Common myeloid progenitor, CD34-positive (primary cell): ENCODE results near the gene STARD10.

Experiments
- CTCF ChIA-PET: fragments of 350-600 bp; sonication (Branson Sonifier 250); formaldehyde crosslinking; loops from one replicate; lab custom pipeline; 2021; ENCODE audit warnings: antibody characterized with exemption; lab: Charles Lee
- POLR2A ChIA-PET: fragments of 350-600 bp; sonication (Branson Sonifier 250); formaldehyde crosslinking; loops from one replicate; lab custom pipeline; 2021; ENCODE audit warnings: antibody characterized with exemption; lab: Charles Lee
- DNase-seq, 3 donors: peaks; one replicate each; pipeline versions ENCODE4 v3.0.0 to v3.0.0-alpha.2; 2013
- H3K27ac ChIP-seq, 2 experiments: 1 replicate in 1 of 2; 2 replicates in 1 of 2; pipeline ENCODE4 v1.7.0; 2013; ENCODE audit warnings: inconsistent platforms in 2 of 2, low read length in 2 of 2, mild to moderate bottlenecking in 2 of 2, low read depth in 1 of 2, moderate library complexity in 1 of 2; ENCODE audit not compliant: severe bottlenecking in 2 of 2, insufficient read depth in 1 of 2, poor library complexity in 1 of 2
- H3K27me3 ChIP-seq, 5 experiments: replicated peaks in 2 of 5; 1 replicate in 3 of 5; 2 replicates in 2 of 5; pipeline versions ENCODE4 v1.6.1 to v1.7.0; 2013; ENCODE audit warnings: low read length in 4 of 5, mild to moderate bottlenecking in 2 of 5, moderate library complexity in 2 of 5, inconsistent platforms in 1 of 5; ENCODE audit not compliant: insufficient read depth in 5 of 5, control insufficient read depth in 4 of 5
- H3K36me3 ChIP-seq, 4 experiments: 1 replicate in 2 of 4; 2 replicates in 2 of 4; pipeline versions ENCODE4 v1.6.1 to v1.7.0; 2013; ENCODE audit warnings: low read length in 3 of 4, control low read depth in 1 of 4, mild to moderate bottlenecking in 1 of 4; ENCODE audit not compliant: control insufficient read depth in 4 of 4, insufficient read depth in 4 of 4
- H3K4me1 ChIP-seq, 4 experiments: 1 replicate in 3 of 4; 2 replicates in 1 of 4; pipeline versions ENCODE4 v1.6.1 to v1.7.1; 2013; ENCODE audit warnings: low read length in 3 of 4, mild to moderate bottlenecking in 3 of 4, control low read depth in 1 of 4, inconsistent platforms in 1 of 4, moderate library complexity in 1 of 4; ENCODE audit not compliant: control insufficient read depth in 4 of 4, insufficient read depth in 4 of 4; ENCODE audit errors: control extremely low read depth in 1 of 4
- H3K4me3 ChIP-seq, 7 experiments: 1 replicate in 4 of 7; 2 replicates in 3 of 7; pipeline versions ENCODE4 v1.5.1 to v1.7.0; 2013; ENCODE audit warnings: mild to moderate bottlenecking in 7 of 7, low read length in 6 of 7, moderate library complexity in 6 of 7, inconsistent platforms in 2 of 7, low read depth in 2 of 7, control low read depth in 1 of 7; ENCODE audit not compliant: insufficient read depth in 4 of 7, control insufficient read depth in 1 of 7; ENCODE audit errors: extremely low read depth in 1 of 7
- H3K9me3 ChIP-seq, 5 experiments: 1 replicate in 4 of 5; 2 replicates in 1 of 5; pipeline versions ENCODE4 v1.6.1 to v1.7.1; 2013; ENCODE audit warnings: low read length in 4 of 5, mild to moderate bottlenecking in 2 of 5, inconsistent platforms in 1 of 5, low read depth in 1 of 5, moderate library complexity in 1 of 5; ENCODE audit not compliant: control insufficient read depth in 4 of 5, insufficient read depth in 2 of 5; ENCODE audit errors: control extremely low read depth in 1 of 5
- WGBS: methylation state at CpG from one replicate; pipeline ENCODE4 v1.1.5; 2013; ENCODE audit not compliant: insufficient coverage; 5-methylcytosine and 5-hydroxymethylcytosine counted together

The STARD10 gene

DNA sequence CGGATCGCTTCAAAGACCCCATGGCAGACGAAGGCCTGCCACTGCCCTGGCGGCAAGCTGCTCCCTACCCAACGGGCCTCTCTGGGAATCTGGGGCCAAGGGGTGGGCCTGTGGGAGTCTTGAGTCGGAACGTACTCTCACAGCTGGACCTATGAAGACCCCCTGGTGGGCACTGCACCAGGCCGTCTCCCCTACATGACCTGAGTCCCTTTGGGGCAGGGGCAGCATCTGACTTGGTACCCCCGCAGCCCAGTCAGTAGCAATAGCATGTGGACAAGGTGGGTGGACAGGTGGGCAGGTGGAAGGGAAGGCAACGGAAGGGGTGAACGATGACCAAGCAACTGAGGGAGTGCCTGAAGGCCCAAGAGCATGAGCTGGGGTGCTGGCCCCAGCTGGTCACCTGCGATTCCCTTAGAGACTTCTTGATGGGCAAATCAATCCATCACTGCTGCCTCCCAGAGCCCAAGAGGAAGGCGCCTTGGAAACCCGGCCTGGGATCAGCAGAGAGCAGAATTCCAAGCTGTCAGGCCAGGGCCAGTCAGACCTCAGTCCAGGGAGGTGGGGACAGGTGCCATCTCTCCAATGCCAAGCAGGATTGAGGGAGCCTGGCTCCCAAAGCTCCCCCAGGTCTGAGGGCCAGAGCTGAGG, 76.9 kb downstream of the STARD10 start:
- peaks cover 4 to 68% (median 25%) of the 10 kb centered on the region in 4 experiments for H3K36me3 ChIP-seq
- no peaks in the 10 kb centered on the region for H3K27me3 ChIP-seq
- WGBS, result 92% methylated on average over 14 of the region's 14 CpGs
- H3K27ac ChIP-seq, result no peak overlapping the region
- H3K4me1 ChIP-seq, result peaks cover 12 to 41% (median 41%) of the 10 kb centered on the region in 4 experiments
- no peaks in the 10 kb centered on the region for H3K9me3 ChIP-seq
- CTCF ChIA-PET, result interaction anchor here (0.6 to 3.0 kb wide), 7 partner anchors 8 to 186 kb away, joined by 3 to 7 read pairs (median 5); no protein-coding TSS in a partner anchor
- H3K4me3 ChIP-seq, result no peak overlapping the region
- POLR2A ChIA-PET, result no interaction called here
- DNase-seq, result no peak

DNA sequence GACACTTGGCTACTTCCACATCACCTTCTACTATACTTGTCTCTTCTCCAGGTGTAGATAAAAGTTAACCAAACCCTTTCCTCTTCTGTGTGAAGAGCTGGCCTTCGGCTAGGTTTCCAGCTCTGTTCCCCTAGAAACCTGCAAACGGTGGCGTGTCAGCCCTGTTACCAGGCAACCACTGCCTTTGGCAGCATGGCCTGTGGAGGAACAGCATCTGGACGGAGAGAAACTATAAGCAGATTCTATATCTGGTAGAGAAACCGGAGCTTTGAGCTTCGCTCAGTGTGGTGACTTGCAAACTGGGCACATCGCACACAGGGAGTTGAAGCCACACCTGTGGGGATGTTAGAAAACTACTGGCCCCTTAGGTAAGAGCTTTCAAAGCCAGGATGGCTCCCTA, 77.6 kb downstream of the STARD10 start:
- Histone ChIP-seq H3K27me3 (no peaks in the 10 kb centered on the region), H3K27ac (no peak overlapping the region), H3K36me3 (peaks cover 4 to 73% (median 29%) of the 10 kb centered on the region in 4 experiments), H3K9me3 (no peaks in the 10 kb centered on the region), H3K4me1 (peaks cover 12 to 35% (median 35%) of the 10 kb centered on the region in 4 experiments), H3K4me3 (no peak overlapping the region)
- ChIA-PET POLR2A (no interaction called here), CTCF (interaction anchor here (0.6 to 3.0 kb wide), 7 partner anchors 9 to 186 kb away, joined by 3 to 7 read pairs (median 4); no protein-coding TSS in a partner anchor)
- 92% methylated on average over 7 of the region's 7 CpGs for WGBS
- DNase-seq, result peak in 2 of 3 donors; percentile 20 to 43

DNA sequence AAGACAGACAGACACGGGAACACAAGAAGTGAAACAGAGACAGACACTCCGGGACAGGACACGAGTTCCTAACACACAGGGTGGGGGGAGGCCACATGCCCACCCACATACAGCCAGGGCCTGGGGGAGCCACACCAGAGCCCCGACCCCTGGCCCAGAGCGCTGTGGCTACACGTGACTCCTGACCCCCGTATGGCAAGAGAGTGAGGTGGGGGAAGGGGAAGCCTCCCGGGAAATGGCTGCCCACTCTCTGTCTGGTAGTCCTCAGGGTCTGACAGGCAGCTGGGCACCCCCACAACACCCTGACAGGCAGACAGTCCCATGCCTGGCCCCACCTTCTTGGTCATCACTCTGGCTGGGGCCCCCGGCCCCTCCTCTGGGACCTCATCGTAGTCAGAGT, 81.0 kb downstream of the STARD10 start:
- H3K9me3 ChIP-seq, result no peaks in the 10 kb centered on the region
- ChIA-PET CTCF (no interaction called here), POLR2A (no interaction called here)
- H3K36me3 ChIP-seq, result peaks cover 10 to 85% (median 49%) of the 10 kb centered on the region in 4 experiments
- no peak overlapping the region for H3K27ac ChIP-seq
- 95% methylated on average over 7 of the region's 10 CpGs for WGBS
- no peak overlapping the region for H3K4me3 ChIP-seq
- no peaks in the 10 kb centered on the region for H3K27me3 ChIP-seq
- peaks cover 0 to under 1% (median under 1%) of the 10 kb centered on the region in 4 experiments for H3K4me1 ChIP-seq
- no peak for DNase-seq

DNA sequence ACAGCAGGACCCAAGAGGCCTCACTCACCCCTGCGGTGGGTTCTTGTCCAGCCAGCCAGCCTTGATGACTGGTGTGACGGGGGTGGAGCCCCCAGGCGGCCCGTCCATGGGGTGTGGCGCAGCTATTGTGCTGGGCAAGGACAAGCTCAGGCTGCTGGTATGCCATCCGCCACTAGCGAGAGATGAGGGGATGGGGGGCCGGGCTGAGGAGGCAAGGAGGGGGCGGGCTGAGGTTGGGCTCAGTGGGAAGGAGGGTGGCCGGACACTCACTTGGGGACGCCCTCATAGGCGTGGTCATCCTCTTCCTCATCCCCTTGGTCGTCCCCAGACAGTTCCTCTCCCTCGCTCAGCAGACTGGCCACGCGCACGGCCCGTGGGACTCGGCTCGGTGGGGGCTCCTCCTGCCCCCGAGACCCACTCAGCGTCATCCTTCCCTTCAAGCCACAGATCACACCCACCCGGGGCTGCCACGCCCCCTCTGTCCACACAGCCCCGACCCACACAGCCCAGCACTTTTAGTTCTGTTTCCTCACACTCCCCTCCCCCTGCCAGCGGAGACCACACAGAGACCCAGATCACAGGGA, 81.6 kb downstream of the STARD10 start:
- no peak overlapping the region for H3K27ac ChIP-seq
- no peak overlapping the region for H3K4me3 ChIP-seq
- CTCF ChIA-PET, result no interaction called here
- no peaks in the 10 kb centered on the region for H3K27me3 ChIP-seq
- no peak for DNase-seq
- 98% methylated on average over 8 of the region's 26 CpGs for whole genome bisulfite sequencing
- POLR2A ChIA-PET, result no interaction called here
- peaks cover 12 to 85% (median 52%) of the 10 kb centered on the region in 4 experiments for H3K36me3 ChIP-seq
- no peaks in the 10 kb centered on the region for H3K9me3 ChIP-seq
- H3K4me1 ChIP-seq, result no peaks in the 10 kb centered on the region

DNA sequence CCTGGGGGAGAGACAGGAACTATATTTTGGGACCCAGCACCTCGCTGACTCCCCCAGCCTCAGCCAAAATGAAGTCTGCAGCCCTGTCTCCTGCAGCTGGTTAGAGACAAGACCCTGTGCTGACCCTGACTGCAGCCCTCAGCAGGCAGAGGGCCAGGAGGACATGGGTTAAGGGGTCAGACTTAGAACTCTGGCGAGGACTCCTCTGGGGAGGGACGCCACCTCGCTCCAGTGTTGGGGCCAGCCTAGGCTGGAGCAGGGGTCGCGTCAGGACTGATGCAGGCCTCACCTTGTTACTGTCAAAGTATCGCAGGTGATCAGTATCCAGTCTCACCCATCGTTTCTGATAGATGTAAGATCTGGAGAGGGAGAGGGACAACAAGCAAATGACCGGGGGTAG, 82.7 kb downstream of the STARD10 start:
- Histone ChIP-seq H3K4me3 (no peak overlapping the region), H3K9me3 (no peaks in the 10 kb centered on the region), H3K36me3 (peaks cover 12 to 85% (median 59%) of the 10 kb centered on the region in 4 experiments), H3K4me1 (no peaks in the 10 kb centered on the region), H3K27me3 (no peaks in the 10 kb centered on the region), H3K27ac (no peak overlapping the region)
- ChIA-PET CTCF (no interaction called here), POLR2A (no interaction called here)
- 100% methylated on average over 7 of the region's 9 CpGs for WGBS
- no peak for DNase-seq

DNA sequence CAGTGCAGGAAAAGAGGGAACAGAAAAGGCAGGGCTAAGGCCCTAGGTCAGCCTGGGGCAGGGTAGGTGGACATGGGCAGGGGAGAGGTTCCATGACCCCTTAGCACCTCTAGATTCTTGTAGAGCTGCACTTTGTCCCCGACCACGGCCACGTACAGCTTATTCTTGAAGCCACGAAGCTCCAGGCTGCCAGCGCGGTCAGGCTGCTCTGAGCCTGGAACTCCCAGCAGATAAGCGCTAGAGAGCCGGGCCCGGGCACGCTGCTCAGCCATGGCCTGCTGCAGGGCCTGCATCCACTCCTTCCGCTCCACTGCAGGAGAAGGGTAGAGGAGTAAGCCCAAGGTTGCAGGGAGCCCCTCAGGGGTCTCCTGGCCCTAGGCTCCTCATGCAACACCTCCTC, 83.6 kb downstream of the STARD10 start:
- Histone ChIP-seq H3K4me3 (no peak overlapping the region), H3K9me3 (no peaks in the 10 kb centered on the region), H3K27ac (no peak overlapping the region), H3K4me1 (no peaks in the 10 kb centered on the region), H3K36me3 (peaks cover 12 to 91% (median 65%) of the 10 kb centered on the region in 4 experiments), H3K27me3 (no peaks in the 10 kb centered on the region)
- CTCF ChIA-PET, result no interaction called here
- WGBS, result 100% methylated on average over 11 of the region's 11 CpGs
- POLR2A ChIA-PET, result no interaction called here
- no peak for DNase-seq

DNA sequence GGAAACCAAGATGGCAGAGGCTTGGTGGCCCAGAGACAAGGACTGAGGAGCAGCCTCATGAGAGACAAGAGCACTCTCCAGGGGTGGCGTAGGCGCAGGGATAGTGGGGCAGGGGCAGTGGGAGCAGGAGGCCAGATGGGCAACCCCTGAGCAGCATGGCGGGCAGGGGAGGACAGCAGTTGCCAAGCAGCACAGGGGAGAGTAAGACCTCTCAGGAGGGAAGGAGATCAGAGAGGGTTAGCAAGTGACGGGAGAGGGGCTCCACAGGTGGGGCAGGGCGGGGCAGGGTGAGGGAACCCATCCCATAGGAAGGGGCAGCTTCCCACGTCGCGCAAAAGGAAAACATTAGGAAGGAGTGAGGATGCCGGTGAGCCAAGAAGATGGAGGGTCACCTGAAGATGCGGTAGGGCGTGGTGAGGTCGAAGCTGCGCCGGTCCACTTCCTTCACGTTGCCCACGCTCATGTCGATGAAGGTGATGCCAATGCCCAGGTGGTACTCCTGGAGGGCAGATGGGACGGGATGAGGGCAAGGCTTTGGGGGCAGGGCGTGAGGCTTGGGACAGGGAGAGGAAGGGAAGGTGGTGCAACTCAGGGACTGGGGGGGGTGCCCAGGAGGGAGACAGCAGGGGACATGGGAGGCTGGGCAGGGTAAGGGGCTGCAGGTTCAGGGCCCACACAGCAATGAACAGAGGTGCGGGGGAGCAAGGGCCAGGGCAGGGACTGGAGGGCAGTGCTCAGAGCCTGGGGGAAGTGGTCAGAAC, 84.2 kb downstream of the STARD10 start:
- Histone ChIP-seq H3K27ac (no peak overlapping the region), H3K27me3 (no peaks in the 10 kb centered on the region), H3K4me1 (no peaks in the 10 kb centered on the region), H3K4me3 (no peak overlapping the region), H3K36me3 (peaks cover 15 to 90% (median 68%) of the 10 kb centered on the region in 4 experiments), H3K9me3 (no peaks in the 10 kb centered on the region)
- DNase-seq, result no peak
- ChIA-PET CTCF (no interaction called here), POLR2A (no interaction called here)
- 98% methylated on average over 18 of the region's 20 CpGs for WGBS
